ENCODE data around the gene NTN1. TPM values are rescaled to one million over a fixed set of nuclear protein-coding genes. Genes with fewer than 3 reads are reported as not detected.

Gene NTN1
- total and polyA plus RNA-seq, 2 of the 4 experiments (the other 2 are of a cell fraction): under 0.01 to 0.07 TPM

- CTCF ChIA-PET: no interaction called here
- no peak overlapping the region for H2BK20ac ChIP-seq (ENCODE audit: low read depth, low read length)
- H3K9me1 ChIP-seq (ENCODE audit: insufficient read depth, low read length): no peaks in the 10 kb centered on the region
- H3K56ac ChIP-seq (ENCODE audit: extremely low read depth, insufficient read depth, low read length): no peak overlapping the region
- BruUV-seq (replicated peaks): no TSS peak
- in situ Hi-C loops (cut with MboI; ENCODE audit: low sequenced_read_pairs): no loop called here
- DNase-seq (no peak), ATAC-seq (ENCODE audit: low read depth) (no peak)
- no peak for TF ChIP-seq USF2 (IDR thresholded peaks at IDR 0.05; ENCODE audit: low read depth, low read length)
- TF ChIP-seq CEBPB (IDR thresholded peaks at IDR 0.05; ENCODE audit: low read depth, low read length): no peak
- no peak for TF ChIP-seq BHLHE40 (IDR thresholded peaks at IDR 0.05; ENCODE audit: low read depth, low read length)
- TF ChIP-seq CHD1 (IDR thresholded peaks at IDR 0.05; ENCODE audit: low read depth, low read length): no peak
- no peak for TF ChIP-seq FOS (IDR thresholded peaks at IDR 0.05; ENCODE audit: low read depth, low read length)
- no peak for TF ChIP-seq SMC3 (IDR thresholded peaks at IDR 0.05; ENCODE audit: low read depth, low read length)
- TF ChIP-seq ELK1 (IDR thresholded peaks at IDR 0.05; ENCODE audit: borderline replicate concordance, low read depth, low read length): no peak
- no peak for TF ChIP-seq NFE2L2 (IDR thresholded peaks at IDR 0.05; ENCODE audit: low read depth, low read length)
- TF ChIP-seq MAZ (IDR thresholded peaks at IDR 0.05; ENCODE audit: borderline replicate concordance, low read depth, low read length): no peak
- TF ChIP-seq MXI1 (IDR thresholded peaks at IDR 0.05; ENCODE audit: borderline replicate concordance, low read depth, low read length): no peak
- no peak for TF ChIP-seq POLR2A (IDR thresholded peaks at IDR 0.05; ENCODE audit: low read depth, low read length)
- TF ChIP-seq RCOR1 (IDR thresholded peaks at IDR 0.05; ENCODE audit: insufficient replicate concordance, low read length): no peak
- no peak for TF ChIP-seq RFX5 (IDR thresholded peaks at IDR 0.05; ENCODE audit: low read depth, low read length)
- no peak for TF ChIP-seq CTCF (conservative IDR thresholded peaks at IDR 0.05; ENCODE audit: low read depth, low read length)
- TF ChIP-seq MAFK (IDR thresholded peaks at IDR 0.05; ENCODE audit: low read depth, low read length): no peak
- TF ChIP-seq RAD21 (IDR thresholded peaks at IDR 0.05; ENCODE audit: low read length): no peak
- H3K9me3 ChIP-seq (ENCODE audit: control insufficient read depth, insufficient read depth, low read length): peaks cover 8% of the 10 kb centered on the region; the same call in 1 of the 2 replicates
- H3K27me3 ChIP-seq (ENCODE audit: control insufficient read depth, insufficient read depth, low read length): peaks cover 35% of the 10 kb centered on the region
- no peak overlapping the region for H3K4me2 ChIP-seq (ENCODE audit: low read depth, low read length)
- no CpG with 5 or more reads among the region's 4 CpGs for WGBS, 2 experiments (ENCODE audit: extremely low coverage in 2 of 2, insufficient read length in 1 of 2)
- no peak overlapping the region for H2BK120ac ChIP-seq (ENCODE audit: low read depth, low read length)
- H3K14ac ChIP-seq (replicated peaks; ENCODE audit: low read depth, low read length): no peak overlapping the region
- H3K18ac ChIP-seq (ENCODE audit: low read depth, low read length): no peak overlapping the region
- H4K8ac ChIP-seq (ENCODE audit: low read depth in 2 of 2, low read length in 2 of 2): no peak overlapping the region
- no peak overlapping the region for H3K27ac ChIP-seq (ENCODE audit: insufficient read depth, low read length)
- no peaks in the 10 kb centered on the region for H4K20me1 ChIP-seq (ENCODE audit: insufficient read depth, low read length)
- H2BK15ac ChIP-seq (ENCODE audit: low read depth, low read length): no peak overlapping the region
- no peak overlapping the region for H2AFZ ChIP-seq (replicated peaks; ENCODE audit: low read length, poor library complexity)
- no peaks in the 10 kb centered on the region for H3K36me3 ChIP-seq (ENCODE audit: control insufficient read depth, insufficient read depth, low read length)
- H2BK5ac ChIP-seq (ENCODE audit: low read depth, low read length, poor library complexity, severe bottlenecking): no peak overlapping the region
- H3K4me1 ChIP-seq (ENCODE audit: control insufficient read depth, insufficient read depth, low read length): no peaks in the 10 kb centered on the region
- H4K91ac ChIP-seq (ENCODE audit: insufficient read depth, low read depth, low read length): no peak overlapping the region
- H2AK5ac ChIP-seq (ENCODE audit: low read depth, low read length): no peak overlapping the region
- H3K9ac ChIP-seq (ENCODE audit: low read depth, low read length): no peak overlapping the region
- H3K4me3 ChIP-seq (ENCODE audit: insufficient read depth, low read depth, low read length): no peak overlapping the region
- no peak overlapping the region for H3K23ac ChIP-seq (ENCODE audit: low read depth, low read length)
- no peaks in the 10 kb centered on the region for H3K79me1 ChIP-seq (ENCODE audit: low read depth in 1 of 2, low read length in 2 of 2)
- no peak overlapping the region for H2AK9ac ChIP-seq (replicated peaks; ENCODE audit: low read depth, low read length, poor library complexity)
- POLR2A ChIA-PET (ENCODE audit: unreplicated experiment): no interaction called here
- dilution Hi-C loops (cut with HindIII; ENCODE audit: low sequenced_read_pairs, unreplicated experiment): no loop called here
- H3K4ac ChIP-seq (ENCODE audit: low read depth, low read length): no peak overlapping the region
- intact Hi-C loops (cut with micrococcal nuclease): no loop called here
- no peak overlapping the region for H4K5ac ChIP-seq (ENCODE audit: low read depth, low read length)
These were observed 2.6 kb upstream of the NTN1 start for GRCh38 chr17:9018726-9019125.
